Activated effector memory CD4-positive, alpha-beta T cell treated with anti-CD3 and anti-CD28 coated beads, Interleukin-2, amount 50 U/mL, for 16 hours (primary cell): Measurements from ENCODE around the gene SETBP1.
"Not testable (repeated sequence)": the region's sequence is repeated elsewhere in the genome, so short reads cannot be mapped to it uniquely, and the experiment has no call there.

Source experiments
- DNase-seq: peaks from one replicate; pipeline ENCODE4 v3.0.0-alpha.2; 2020

SETBP1 gene

GRCh38 chr18:44708451-44709083 is 27.9 kb downstream of the SETBP1 start:
- DNase-seq, result no peak

GRCh38 chr18:44709307-44710126 is 28.8 kb downstream of the SETBP1 start:
- DNase-seq, result no peak

- no peak for DNase-seq
These were observed 30.2 kb downstream of the SETBP1 start for GRCh38 chr18:44710931-44711330.

- no peak for DNase-seq
These were observed 31.3 kb downstream of the SETBP1 start for GRCh38 chr18:44712025-44712424.

- no peak for DNase-seq
These were observed 32.7 kb downstream of the SETBP1 start for GRCh38 chr18:44713435-44713834.

- DNase-seq, result no peak
These were observed 33.7 kb downstream of the SETBP1 start for GRCh38 chr18:44714376-44714775.

GRCh38 chr18:44715245-44715644 is 34.6 kb downstream of the SETBP1 start:
- DNase-seq, result no peak

GRCh38 chr18:44715842-44716241 is 35.2 kb downstream of the SETBP1 start:
- no peak for DNase-seq

- no peak for DNase-seq
These were observed 36.0 kb downstream of the SETBP1 start for GRCh38 chr18:44716697-44717163.

GRCh38 chr18:44719519-44720060 is 38.9 kb downstream of the SETBP1 start:
- no peak for DNase-seq

GRCh38 chr18:44721748-44722147 is 41.1 kb downstream of the SETBP1 start:
- DNase-seq, result not testable (repeated sequence)

- DNase-seq, result no peak
These were observed 42.7 kb downstream of the SETBP1 start for GRCh38 chr18:44723411-44723810.

GRCh38 chr18:44724105-44724778 is 43.6 kb downstream of the SETBP1 start:
- DNase-seq, result no peak

- peak; percentile 87 for DNase-seq
These were observed 44.8 kb downstream of the SETBP1 start for GRCh38 chr18:44725300-44726058.

- no peak for DNase-seq
These were observed 45.4 kb downstream of the SETBP1 start for GRCh38 chr18:44726059-44726421.

- DNase-seq, result no peak
These were observed 46.6 kb downstream of the SETBP1 start for GRCh38 chr18:44727291-44727690.

- DNase-seq, result peak; percentile 69
These were observed 49.0 kb downstream of the SETBP1 start for GRCh38 chr18:44729631-44730101.

- DNase-seq, result no peak
These were observed 50.3 kb downstream of the SETBP1 start for GRCh38 chr18:44730803-44731529.

GRCh38 chr18:44731530-44732237 is 51.0 kb downstream of the SETBP1 start:
- DNase-seq, result no peak

- no peak for DNase-seq
These were observed 51.5 kb downstream of the SETBP1 start for GRCh38 chr18:44732238-44732563.

GRCh38 chr18:44732599-44732998 is 51.9 kb downstream of the SETBP1 start:
- DNase-seq, result no peak
